Adrenal gland (tissue), 5 donors: ENCODE measurements around the gene ZMYM1.
"Not testable (repeated sequence)": the region's sequence is repeated elsewhere in the genome, so short reads cannot be mapped to it uniquely, and the experiment has no call there.

ENCODE experiments used
- POLR2A ChIP-seq, 2 donors: fragments of 450-650 bp; IDR thresholded peaks; one replicate each; pipeline ENCODE4 v1.6.1; 2017; ENCODE audit warnings: antibody characterized with exemption in 2 of 2, mild to moderate bottlenecking in 2 of 2, moderate library complexity in 1 of 2
- TF ChIP-seq, protein P1 (sequence below), 6 experiments: fragments of 450-650 bp in 4 of 6; fragments of 200-600 bp in 2 of 6; sonication (generic) in 1 of 6; IDR thresholded peaks; 1 replicate in 5 of 6; 2 replicates in 1 of 6; pipeline versions ENCODE4 v1.5.1 to v1.8.0; 2016 to 2021; ENCODE audit warnings: antibody characterized with exemption in 6 of 6, mild to moderate bottlenecking in 2 of 6, moderate library complexity in 1 of 6
- donor health status: DM: no; HTN: no; CAD: no.

DNA sequence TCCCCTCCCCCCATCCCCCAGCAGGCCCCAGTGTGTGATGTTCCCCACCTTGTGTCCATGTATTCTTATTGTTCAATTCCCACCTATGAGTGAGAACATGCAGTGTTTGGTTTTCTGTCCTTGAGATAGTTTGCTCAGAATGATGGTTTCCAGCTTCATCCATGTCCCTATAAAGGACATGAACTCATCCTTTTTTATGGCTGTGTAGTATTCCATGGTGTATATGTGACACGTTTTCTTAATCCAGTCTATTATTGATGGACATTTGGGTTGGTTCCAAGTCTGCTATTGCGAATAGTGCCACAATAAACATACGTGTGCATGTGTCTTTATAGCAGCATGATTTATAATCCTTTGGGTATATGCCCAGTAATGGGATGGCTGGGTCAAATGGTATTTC lies 24.9 kb upstream of the ZMYM1 start:
- TF ChIP-seq, protein P1, sequence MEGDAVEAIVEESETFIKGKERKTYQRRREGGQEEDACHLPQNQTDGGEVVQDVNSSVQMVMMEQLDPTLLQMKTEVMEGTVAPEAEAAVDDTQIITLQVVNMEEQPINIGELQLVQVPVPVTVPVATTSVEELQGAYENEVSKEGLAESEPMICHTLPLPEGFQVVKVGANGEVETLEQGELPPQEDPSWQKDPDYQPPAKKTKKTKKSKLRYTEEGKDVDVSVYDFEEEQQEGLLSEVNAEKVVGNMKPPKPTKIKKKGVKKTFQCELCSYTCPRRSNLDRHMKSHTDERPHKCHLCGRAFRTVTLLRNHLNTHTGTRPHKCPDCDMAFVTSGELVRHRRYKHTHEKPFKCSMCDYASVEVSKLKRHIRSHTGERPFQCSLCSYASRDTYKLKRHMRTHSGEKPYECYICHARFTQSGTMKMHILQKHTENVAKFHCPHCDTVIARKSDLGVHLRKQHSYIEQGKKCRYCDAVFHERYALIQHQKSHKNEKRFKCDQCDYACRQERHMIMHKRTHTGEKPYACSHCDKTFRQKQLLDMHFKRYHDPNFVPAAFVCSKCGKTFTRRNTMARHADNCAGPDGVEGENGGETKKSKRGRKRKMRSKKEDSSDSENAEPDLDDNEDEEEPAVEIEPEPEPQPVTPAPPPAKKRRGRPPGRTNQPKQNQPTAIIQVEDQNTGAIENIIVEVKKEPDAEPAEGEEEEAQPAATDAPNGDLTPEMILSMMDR (IDR thresholded peaks at IDR 0.05) = not testable (repeated sequence)
- TF ChIP-seq POLR2A (IDR thresholded peaks at IDR 0.05) = not testable (repeated sequence)
